GM12878 (cell line): ENCODE measurements around the gene MTX1. TPM values are rescaled to one million over a fixed set of nuclear protein-coding genes. Genes with fewer than 3 reads are reported as not detected.
A peak's percentile ranks its signal among the peaks of the same experiment; 100 is the strongest.

ENCODE experiments used
- BACH1 ChIP-seq: fragments of 450-650 bp; IDR thresholded peaks from 2 replicates; pipeline ENCODE4 v1.6.1; 2017; ENCODE audit warnings: mild to moderate bottlenecking, borderline replicate concordance
- BHLHE40 ChIP-seq, 2 experiments: fragments of 450-650 bp in 1 of 2; IDR thresholded peaks; 2 replicates each; pipeline ENCODE4 v1.6.1; 2011 to 2017; ENCODE audit warnings: low read depth in 2 of 2, borderline replicate concordance in 1 of 2, improper control_type of control experiment in 1 of 2, low read length in 1 of 2, mild to moderate bottlenecking in 1 of 2
- CTCF ChIP-seq, 3 experiments: IDR thresholded peaks in 2 of 3; conservative IDR thresholded peaks in 1 of 3; 2 replicates each; pipeline ENCODE4 v1.5.1; 2011; ENCODE audit warnings: low read depth in 3 of 3, low read length in 3 of 3, mild to moderate bottlenecking in 3 of 3, control low read depth in 2 of 3, moderate library complexity in 2 of 3, inconsistent platforms in 1 of 3, mixed read lengths in 1 of 3; ENCODE audit not compliant: control insufficient read depth in 2 of 3, insufficient read depth in 1 of 3; ENCODE audit errors: extremely low read depth in 1 of 3
- E2F8 ChIP-seq: fragments of 450-650 bp; IDR thresholded peaks from 2 replicates; pipeline ENCODE4 v1.6.1; 2018; ENCODE audit warnings: mild to moderate bottlenecking, low read depth, moderate library complexity; ENCODE audit not compliant: partially characterized antibody
- EP300 ChIP-seq, 2 experiments: fragments of 150-350 bp in 1 of 2; IDR thresholded peaks; 2 replicates each; pipeline ENCODE4 v1.6.1; 2011 to 2012; ENCODE audit warnings: low read depth in 2 of 2, low read length in 2 of 2, borderline replicate concordance in 1 of 2, improper control_type of control experiment in 1 of 2, inconsistent platforms in 1 of 2; ENCODE audit not compliant: control insufficient read depth in 1 of 2
- EZH2 ChIP-seq: IDR thresholded peaks from 2 replicates; pipeline ENCODE4 v1.6.1; 2012; ENCODE audit warnings: low read depth, mild to moderate bottlenecking, control low read depth, inconsistent platforms, low read length, borderline replicate concordance; ENCODE audit not compliant: control insufficient read depth
- MEF2B ChIP-seq: fragments of 450-650 bp; IDR thresholded peaks from 2 replicates; pipeline ENCODE4 v1.6.1; 2018; ENCODE audit warnings: mild to moderate bottlenecking, moderate library complexity; ENCODE audit not compliant: partially characterized antibody, poor library complexity, severe bottlenecking
- MLLT1 ChIP-seq: fragments of 450-650 bp; IDR thresholded peaks from 2 replicates; pipeline ENCODE4 v1.6.1; 2016; ENCODE audit warnings: mild to moderate bottlenecking
- MYB ChIP-seq: fragments of 150-350 bp; IDR thresholded peaks from 2 replicates; pipeline ENCODE4 v1.6.1; 2014; ENCODE audit warnings: mild to moderate bottlenecking, low read depth, low read length, borderline replicate concordance
- NFXL1 ChIP-seq: fragments of 450-650 bp; IDR thresholded peaks from 2 replicates; pipeline ENCODE4 v1.6.1; 2017; ENCODE audit warnings: antibody characterized with exemption, mild to moderate bottlenecking, borderline replicate concordance
- NFYB ChIP-seq: IDR thresholded peaks from 2 replicates; pipeline ENCODE4 v1.6.1; 2011; ENCODE audit warnings: low read depth, mild to moderate bottlenecking, low read length, improper control_type of control experiment, moderate library complexity; ENCODE audit not compliant: insufficient read depth
- PKNOX1 ChIP-seq: fragments of 450-650 bp; IDR thresholded peaks from 2 replicates; pipeline ENCODE4 v1.6.1; 2016; ENCODE audit warnings: mild to moderate bottlenecking
- SUPT20H ChIP-seq: IDR thresholded peaks from 2 replicates; pipeline ENCODE4 v1.6.1; 2011; ENCODE audit warnings: low read depth, mild to moderate bottlenecking, low read length, moderate library complexity, borderline replicate concordance; ENCODE audit not compliant: control insufficient read depth
- WRNIP1 ChIP-seq: IDR thresholded peaks from 2 replicates; pipeline ENCODE4 v1.6.1; 2011; ENCODE audit warnings: low read depth, low read length, improper control_type of control experiment, borderline replicate concordance
- ZNF207 ChIP-seq: fragments of 450-650 bp; IDR thresholded peaks from 2 replicates; pipeline ENCODE4 v1.6.1; 2014; ENCODE audit warnings: antibody characterized with exemption, mild to moderate bottlenecking, borderline replicate concordance
- ZNF217 ChIP-seq: fragments of 450-650 bp; IDR thresholded peaks from 2 replicates; pipeline ENCODE4 v1.6.1; 2017; ENCODE audit warnings: antibody characterized with exemption, mild to moderate bottlenecking
- ZNF24 ChIP-seq: fragments of 450-650 bp; IDR thresholded peaks from 2 replicates; pipeline ENCODE4 v1.6.1; 2017; ENCODE audit warnings: antibody characterized with exemption, mild to moderate bottlenecking
- ZNF622 ChIP-seq: fragments of 450-650 bp; IDR thresholded peaks from 2 replicates; pipeline ENCODE4 v1.6.1; 2017; ENCODE audit warnings: mild to moderate bottlenecking, inconsistent platforms
- polyA plus RNA-seq, 11 experiments: library from polyadenylated mRNA; depleted of rRNA in 4 of 11; unstranded in 6 of 11; stranded (reverse) in 5 of 11; fragments of >200 nt; fragmentation: Nextera tagmentation in 4 of 11; fragmentation: Illumina TruSeq in 1 of 11; extraction: Ambion mirVana in 4 of 11; extraction: Trizol in 1 of 11; gene quantifications; 1 replicate in 1 of 11; 2 replicates in 10 of 11; pipeline versions ENCODE4 v1.2.1 to v1.2.3, GENCODE V29; 2011 to 2016; ENCODE audit warnings: inconsistent platforms in 2 of 11, missing spikeins in 2 of 11, low read depth in 1 of 11
- total RNA-seq, 4 experiments: library from RNA; depleted of rRNA in 3 of 4; stranded (reverse); fragments of >200 nt in 3 of 4; fragmentation: Illumina TruSeq in 1 of 4; extraction: Trizol in 1 of 4; gene quantifications; 2 replicates each; pipeline versions ENCODE4 v1.2.1 to v1.2.3, GENCODE V29; 2013 to 2021
- TF ChIP-seq, protein P1 (sequence below): IDR thresholded peaks from 2 replicates; pipeline ENCODE4 v1.6.1; 2012; ENCODE audit warnings: low read depth, low read length, improper control_type of control experiment

The MTX1 gene
- total and polyA plus RNA-seq, 10 of the 15 experiments (the other 5 are each of a cell fraction or from before 2014, with no cell fraction given) = 15.8 to 92.0 (median 49.1) TPM

DNA sequence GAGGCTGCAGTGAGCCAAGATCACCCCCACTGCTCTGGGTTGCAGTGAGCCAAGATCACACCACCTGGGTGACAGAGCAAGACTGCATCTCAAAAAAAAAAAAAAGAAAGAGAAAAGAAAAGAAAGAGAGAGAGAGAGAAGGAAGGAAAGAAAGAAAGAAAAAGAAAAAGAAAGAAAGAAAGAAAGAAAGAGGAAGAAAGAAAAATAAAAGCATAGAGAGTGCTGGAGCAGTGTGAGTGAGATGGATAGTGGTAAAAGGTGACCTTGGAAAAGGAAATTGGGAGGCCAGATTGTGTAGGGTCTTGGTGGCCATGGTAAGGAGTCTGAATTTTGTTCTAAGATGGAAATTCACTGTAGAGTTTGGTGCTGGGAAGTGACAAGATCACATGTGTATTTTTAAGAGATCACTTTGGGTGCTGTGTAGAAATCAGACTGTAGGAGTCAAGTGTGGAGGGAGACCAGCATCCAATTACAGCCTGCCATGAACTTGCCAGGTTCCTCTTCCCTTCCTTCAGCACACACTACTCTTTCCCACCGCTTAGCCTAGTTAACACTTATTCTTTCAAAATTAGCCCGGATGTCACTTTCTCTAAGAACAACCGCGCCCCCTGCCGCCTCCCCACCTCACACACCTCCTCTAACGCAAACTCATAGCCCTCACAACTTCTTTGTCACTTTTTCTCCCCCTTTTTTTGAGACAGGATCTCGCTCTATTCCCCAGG, 17.9 kb downstream of the MTX1 start (continued):
- TF ChIP-seq E2F8 (no peak), PKNOX1 (0 out of 2 replicates have a peak, but pooled peaks have one; percentile 41), ZNF24 (no peak), ZNF207 (no peak), NFXL1 (no peak), BACH1 (no peak), MYB (no peak), MLLT1 (no peak), ZNF622 (no peak), NFYB (no peak), SUPT20H (no peak), EP300 (IDR thresholded peaks at IDR 0.05; ENCODE audit: borderline replicate concordance in 1 of 2, control insufficient read depth in 1 of 2, low read depth in 2 of 2, low read length in 2 of 2) (no peak), CTCF (IDR thresholded peaks at IDR 0.05 in 2 of 3, conservative IDR thresholded peaks at IDR 0.05 in 1 of 3; ENCODE audit: control insufficient read depth in 2 of 3, extremely low read depth in 1 of 3, insufficient read depth in 1 of 3, low read depth in 3 of 3, low read length in 3 of 3) (peak; percentile 64 to 90 (median 68)), ZNF217 (no peak), MEF2B (no peak), EZH2 (no peak), BHLHE40 (IDR thresholded peaks at IDR 0.05; ENCODE audit: borderline replicate concordance in 1 of 2, low read depth in 2 of 2, low read length in 1 of 2) (peak in 1 of 2 experiments; percentile 19; a peak in 1 of 4 replicates), WRNIP1 (no peak)
- TF ChIP-seq, protein P1, sequence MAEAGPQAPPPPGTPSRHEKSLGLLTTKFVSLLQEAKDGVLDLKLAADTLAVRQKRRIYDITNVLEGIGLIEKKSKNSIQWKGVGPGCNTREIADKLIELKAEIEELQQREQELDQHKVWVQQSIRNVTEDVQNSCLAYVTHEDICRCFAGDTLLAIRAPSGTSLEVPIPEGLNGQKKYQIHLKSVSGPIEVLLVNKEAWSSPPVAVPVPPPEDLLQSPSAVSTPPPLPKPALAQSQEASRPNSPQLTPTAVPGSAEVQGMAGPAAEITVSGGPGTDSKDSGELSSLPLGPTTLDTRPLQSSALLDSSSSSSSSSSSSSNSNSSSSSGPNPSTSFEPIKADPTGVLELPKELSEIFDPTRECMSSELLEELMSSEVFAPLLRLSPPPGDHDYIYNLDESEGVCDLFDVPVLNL = no peak
